AG09319 (cell line): Measurements from ENCODE around the gene C19orf44.
"Not testable (repeated sequence)": the region's sequence is repeated elsewhere in the genome, so short reads cannot be mapped to it uniquely, and the experiment has no call there.

Source experiments
- DNase-seq: peaks from one replicate; pipeline ENCODE4 v3.0.0-alpha.2; 2010; ENCODE audit warnings: low read depth; ENCODE audit errors: extremely low read depth
- CTCF ChIP-seq: IDR thresholded peaks from 2 replicates; pipeline ENCODE4 v1.5.1; 2011; ENCODE audit warnings: low read depth, mild to moderate bottlenecking, inconsistent platforms, low read length, moderate library complexity

C19orf44 gene

GRCh38 chr19:16496613-16496983 is 404 bp downstream of the C19orf44 start:
- TF ChIP-seq CTCF, result no peak
- no peak for DNase-seq

GRCh38 chr19:16497042-16497441 is 848 bp downstream of the C19orf44 start:
- DNase-seq, result no peak
- TF ChIP-seq CTCF, result no peak

GRCh38 chr19:16497837-16498236 is 1.6 kb downstream of the C19orf44 start:
- TF ChIP-seq CTCF, result no peak
- no peak for DNase-seq

GRCh38 chr19:16504271-16504670 is 8.1 kb downstream of the C19orf44 start:
- no peak for DNase-seq
- no peak for TF ChIP-seq CTCF

GRCh38 chr19:16506161-16506560 is 10.0 kb downstream of the C19orf44 start:
- DNase-seq, result not testable (repeated sequence)

- no peak for DNase-seq
- no peak for TF ChIP-seq CTCF
Observed at GRCh38 chr19:16506961-16507360, 10.8 kb downstream of the C19orf44 start.

GRCh38 chr19:16508546-16508945 is 12.4 kb downstream of the C19orf44 start:
- no peak for DNase-seq
- TF ChIP-seq CTCF, result no peak

GRCh38 chr19:16509141-16510061 is 13.2 kb downstream of the C19orf44 start:
- no peak for DNase-seq

GRCh38 chr19:16512611-16513010 is 16.4 kb downstream of the C19orf44 start:
- DNase-seq, result not testable (repeated sequence)

More at GRCh38 chr19:16509141-16510061, 13.2 kb downstream of the C19orf44 start:
- TF ChIP-seq CTCF, result no peak
